GM12864 (cell line): ENCODE results near the gene ROMO1.
A peak's percentile ranks its signal among the peaks of the same experiment; 100 is the strongest.

Experiments used
- DNase-seq: peaks from one replicate; pipeline ENCODE4 v3.0.0-alpha.2; 2011; ENCODE audit warnings: low read depth
- H3K4me3 ChIP-seq: 2 replicates; pipeline ENCODE4 v1.5.1; 2011; ENCODE audit warnings: mild to moderate bottlenecking, low read depth, low read length, control low read depth
- TF ChIP-seq, protein P1 (sequence below): IDR thresholded peaks from 2 replicates; pipeline ENCODE4 v1.5.1; 2011; ENCODE audit warnings: low read depth, mild to moderate bottlenecking, moderate library complexity, low read length, control low read depth, inconsistent platforms; ENCODE audit errors: missing control alignments

ROMO1 gene

DNA sequence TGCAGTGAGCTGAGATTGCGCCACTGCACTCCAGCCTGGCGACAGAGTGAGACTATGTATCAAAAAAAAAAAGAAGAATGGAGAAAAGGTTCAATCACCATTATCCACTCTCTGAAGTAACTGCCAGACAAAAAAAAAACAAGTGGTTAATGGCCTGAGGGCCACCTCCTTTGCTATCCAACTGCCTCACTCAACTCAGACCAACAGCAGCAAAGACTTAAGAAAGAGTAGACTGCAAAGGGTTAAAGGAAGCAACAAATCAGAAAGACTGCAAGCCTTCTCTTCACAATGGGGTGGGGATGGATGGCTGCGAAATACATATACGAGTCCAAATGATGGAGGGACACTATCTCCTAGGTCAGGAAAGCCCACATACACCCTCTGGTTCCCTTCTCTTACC lies 3.2 kb upstream of the ROMO1 start:
- no peak overlapping the region for H3K4me3 ChIP-seq
- TF ChIP-seq, protein P1, sequence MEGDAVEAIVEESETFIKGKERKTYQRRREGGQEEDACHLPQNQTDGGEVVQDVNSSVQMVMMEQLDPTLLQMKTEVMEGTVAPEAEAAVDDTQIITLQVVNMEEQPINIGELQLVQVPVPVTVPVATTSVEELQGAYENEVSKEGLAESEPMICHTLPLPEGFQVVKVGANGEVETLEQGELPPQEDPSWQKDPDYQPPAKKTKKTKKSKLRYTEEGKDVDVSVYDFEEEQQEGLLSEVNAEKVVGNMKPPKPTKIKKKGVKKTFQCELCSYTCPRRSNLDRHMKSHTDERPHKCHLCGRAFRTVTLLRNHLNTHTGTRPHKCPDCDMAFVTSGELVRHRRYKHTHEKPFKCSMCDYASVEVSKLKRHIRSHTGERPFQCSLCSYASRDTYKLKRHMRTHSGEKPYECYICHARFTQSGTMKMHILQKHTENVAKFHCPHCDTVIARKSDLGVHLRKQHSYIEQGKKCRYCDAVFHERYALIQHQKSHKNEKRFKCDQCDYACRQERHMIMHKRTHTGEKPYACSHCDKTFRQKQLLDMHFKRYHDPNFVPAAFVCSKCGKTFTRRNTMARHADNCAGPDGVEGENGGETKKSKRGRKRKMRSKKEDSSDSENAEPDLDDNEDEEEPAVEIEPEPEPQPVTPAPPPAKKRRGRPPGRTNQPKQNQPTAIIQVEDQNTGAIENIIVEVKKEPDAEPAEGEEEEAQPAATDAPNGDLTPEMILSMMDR = no peak
- no peak for DNase-seq

DNA sequence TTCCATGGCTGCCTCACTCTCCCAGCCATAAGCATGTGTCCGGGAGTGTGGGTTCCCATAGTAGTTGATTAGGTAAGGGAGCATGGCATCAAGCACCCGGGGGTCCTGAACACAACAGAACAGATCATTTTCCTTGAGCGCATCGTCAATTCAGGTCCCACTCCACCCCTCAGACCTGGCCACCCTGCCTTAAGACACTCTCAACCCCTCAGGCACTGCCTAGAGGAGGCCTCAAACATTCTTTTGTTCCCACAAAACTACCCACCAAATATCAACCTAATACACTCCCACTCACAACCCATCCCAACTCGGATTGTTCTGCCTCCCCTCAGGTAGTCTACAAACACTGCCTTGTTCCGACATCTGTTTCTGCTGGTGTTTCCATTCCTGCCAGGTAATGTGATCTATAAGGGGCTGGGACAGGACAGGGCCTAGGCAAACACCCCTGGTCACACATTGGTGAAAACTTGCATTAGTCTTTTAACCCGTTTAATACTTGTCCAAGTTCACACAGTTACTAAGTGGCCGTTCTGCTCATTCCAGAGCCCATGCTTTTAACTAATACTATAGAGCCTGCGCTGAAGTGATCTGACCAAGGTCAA lies 1.4 kb upstream of the ROMO1 start:
- H3K4me3 ChIP-seq = peak overlapping the region; percentile 71
- TF ChIP-seq, protein P1 = no peak
- no peak for DNase-seq

DNA sequence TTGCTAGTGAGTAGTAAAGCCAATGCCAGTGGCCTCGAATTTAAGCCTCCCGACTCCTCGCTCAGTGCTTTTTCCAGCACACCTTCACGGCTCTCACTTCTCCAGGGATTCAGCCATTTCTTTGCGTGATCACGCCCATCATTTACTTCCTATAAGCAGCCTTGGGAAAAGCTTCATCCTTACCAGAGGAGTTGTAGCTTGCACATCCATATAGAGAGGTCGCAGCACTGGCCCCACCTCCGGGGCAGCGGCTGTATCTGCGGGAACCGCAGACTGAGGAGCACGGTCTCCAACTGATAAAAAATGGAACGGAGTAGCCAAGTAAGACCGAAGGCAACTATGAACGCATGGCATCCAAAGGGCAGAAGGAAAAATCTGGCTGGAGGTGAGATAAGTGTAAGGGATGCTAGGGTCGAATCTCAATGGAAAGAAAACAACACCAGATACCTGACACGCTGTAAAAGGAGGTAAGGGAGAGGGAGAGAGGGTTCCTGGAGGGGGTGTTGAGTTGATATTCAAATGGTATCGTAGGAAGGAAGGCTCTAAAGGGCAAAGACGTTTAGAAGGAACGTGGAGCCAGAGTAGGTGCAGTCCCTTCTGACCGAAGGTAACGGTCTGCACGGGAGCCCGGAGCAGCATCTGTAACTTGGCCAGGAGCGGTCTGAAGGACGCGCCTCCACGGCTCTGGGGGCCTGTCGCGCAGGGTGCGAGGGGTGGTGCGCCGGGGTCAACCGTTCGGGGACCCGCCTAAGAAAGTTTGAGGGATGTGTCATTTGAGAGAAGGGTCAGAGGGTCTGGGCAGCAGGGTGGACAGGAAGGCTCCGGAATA lies 693 bp upstream of the ROMO1 start:
- H3K4me3 ChIP-seq = peak overlapping the region; percentile 71
- TF ChIP-seq, protein P1 = no peak
- no peak for DNase-seq

DNA sequence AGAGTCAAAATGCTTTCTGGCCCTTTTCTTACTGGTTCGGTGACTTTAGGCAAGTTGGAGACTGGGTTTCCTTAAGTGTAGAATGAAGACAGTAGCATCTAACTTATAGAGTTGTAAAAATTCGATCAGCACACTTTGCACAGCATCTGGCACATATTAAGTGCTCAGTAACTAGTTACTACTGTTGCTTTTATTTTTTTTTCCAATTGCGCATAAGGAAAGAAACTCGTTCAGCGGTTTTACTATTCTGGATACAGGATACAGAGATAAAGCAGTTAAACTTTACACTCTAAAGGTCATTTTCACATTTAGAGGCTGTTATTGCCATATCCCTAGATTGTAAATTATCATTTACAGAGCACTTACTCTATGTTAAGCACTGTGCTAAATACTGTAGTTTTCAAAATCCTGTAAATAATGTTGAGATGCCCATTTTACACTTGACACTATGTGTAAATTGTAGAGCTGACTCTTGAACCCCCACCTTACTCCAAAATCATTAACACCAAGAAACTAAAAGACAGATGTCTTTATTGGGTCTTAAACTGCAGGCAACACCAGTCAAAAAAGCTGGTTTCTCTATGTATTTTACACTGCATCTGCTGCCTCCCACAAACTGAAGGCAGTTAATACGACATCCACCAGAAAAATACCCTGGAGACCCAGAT lies 886 bp downstream of the ROMO1 start:
- DNase-seq = no peak
- H3K4me3 ChIP-seq = peak overlapping the region; percentile 71
- TF ChIP-seq, protein P1 = no peak

DNA sequence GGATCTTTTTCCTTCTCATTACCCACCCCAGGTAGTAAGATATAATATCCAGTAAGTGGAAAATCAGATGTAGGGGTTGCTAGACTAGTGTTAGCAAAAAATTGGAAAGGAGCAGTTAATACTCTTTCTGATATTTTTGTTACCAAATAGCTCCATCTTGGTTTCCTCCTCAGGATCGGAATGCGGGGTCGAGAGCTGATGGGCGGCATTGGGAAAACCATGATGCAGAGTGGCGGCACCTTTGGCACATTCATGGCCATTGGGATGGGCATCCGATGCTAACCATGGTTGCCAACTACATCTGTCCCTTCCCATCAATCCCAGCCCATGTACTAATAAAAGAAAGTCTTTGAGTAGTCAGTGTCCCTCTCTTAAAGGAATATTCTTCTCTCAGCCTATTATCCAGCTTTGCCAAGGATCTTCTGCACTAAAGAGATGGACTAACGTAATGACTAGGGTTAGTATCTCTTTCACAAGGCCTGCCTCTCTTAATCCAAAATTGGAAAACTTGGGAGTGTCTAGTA lies 1.5 kb downstream of the ROMO1 start:
- no peak for DNase-seq
- H3K4me3 ChIP-seq = peak overlapping the region; percentile 71; the same call in 1 of the 2 replicates
- TF ChIP-seq, protein P1 = no peak

DNA sequence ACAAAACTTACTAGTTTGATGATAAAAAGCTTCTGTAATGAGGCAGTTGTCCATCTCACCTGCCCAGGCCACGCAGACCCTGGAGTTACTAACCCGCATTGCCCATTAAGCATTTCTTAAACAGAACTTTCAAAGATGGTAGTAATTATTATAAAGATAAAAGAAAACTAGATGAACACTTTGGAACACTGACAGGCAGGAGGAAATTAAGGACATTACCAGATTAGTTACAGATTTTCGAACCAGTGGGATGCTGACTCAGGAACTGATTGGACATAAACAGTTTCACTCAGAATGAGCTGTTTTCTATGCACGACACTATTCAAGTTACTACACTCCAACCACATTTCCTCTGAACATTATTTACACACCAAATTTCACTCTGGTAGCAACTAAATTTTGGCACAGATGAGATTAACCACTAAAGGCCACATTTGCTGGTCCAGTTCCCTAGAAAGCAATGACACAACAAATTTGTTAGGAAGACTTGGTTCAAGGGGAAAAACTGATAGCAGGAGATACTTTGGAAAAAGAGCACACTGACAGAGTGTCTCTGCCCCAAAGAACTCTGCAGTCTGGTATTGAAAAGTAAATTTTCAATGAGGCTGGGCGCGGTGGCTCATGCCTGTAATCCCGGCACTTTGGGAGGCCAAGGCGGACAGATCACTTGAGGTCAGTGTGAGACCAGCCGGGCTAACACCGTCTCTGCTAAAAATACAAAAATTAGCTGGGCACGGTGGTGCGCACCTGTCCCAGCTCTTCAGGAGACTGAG lies 3.0 kb downstream of the ROMO1 start:
- TF ChIP-seq, protein P1 = no peak
- DNase-seq = no peak
- H3K4me3 ChIP-seq = no peak overlapping the region
